AG04450 (cell line): Measurements from ENCODE around the gene VTN. TPM values are rescaled to one million over a fixed set of nuclear protein-coding genes. Genes with fewer than 3 reads are reported as not detected.

Source experiments
- CTCF ChIA-PET: fragments of 300-600, 350-600 bp; formaldehyde crosslinking; extraction: SDS; loops from one replicate; lab custom pipeline; 2022; ENCODE audit warnings: antibody characterized with exemption, inconsistent platforms; lab: Charles Lee
- POLR2A ChIA-PET: fragments of 350-600 bp; formaldehyde crosslinking; extraction: SDS; loops from one replicate; lab custom pipeline; 2021; ENCODE audit warnings: antibody characterized with exemption, inconsistent platforms; lab: Yijun Ruan, JAX
- DNase-seq: peaks from one replicate; pipeline ENCODE4 v3.0.0-alpha.2; 2011; ENCODE audit warnings: low read depth, low spot score
- H3K27ac ChIP-seq: one replicate; pipeline ENCODE4 v1.5.1; 2012; ENCODE audit warnings: low read depth, low read length, control low read depth
- H3K27me3 ChIP-seq: one replicate; pipeline ENCODE4 v1.6.0; 2012; ENCODE audit warnings: low read length; ENCODE audit not compliant: control insufficient read depth, insufficient read depth
- H3K4me3 ChIP-seq: 2 replicates; pipeline ENCODE4 v1.5.1; 2011; ENCODE audit warnings: mild to moderate bottlenecking, low read depth, low read length, control low read depth
- H3K9me3 ChIP-seq: 2 replicates; pipeline ENCODE4 v1.5.1; 2012; ENCODE audit warnings: low read length; ENCODE audit not compliant: control insufficient read depth, insufficient read depth
- CTCF ChIP-seq: IDR thresholded peaks from 2 replicates; pipeline ENCODE4 v1.5.1; 2011; ENCODE audit warnings: low read depth, low read length, control low read depth, inconsistent platforms
- polyA plus RNA-seq: library from polyadenylated mRNA; depleted of rRNA; stranded (reverse); fragments of >200 nt; gene quantifications from 2 replicates; pipeline ENCODE4 v1.2.3, GENCODE V29; 2011

The VTN gene
- polyA plus RNA-seq, 1 experiment = 0.53 TPM

- Histone ChIP-seq H3K9me3 (no peaks in the 10 kb centered on the region), H3K27me3 (no peaks in the 10 kb centered on the region), H3K27ac (no peak overlapping the region), H3K4me3 (no peak overlapping the region)
- no peak for DNase-seq
- CTCF ChIA-PET = interaction anchor here (0.9 to 1.0 kb wide), 2 partner anchors 157 to 433 kb away, joined by 3 to 6 read pairs; no protein-coding TSS in a partner anchor
- POLR2A ChIA-PET = no interaction called here
- no peak for TF ChIP-seq CTCF
These were observed 44.0 kb downstream of the VTN start for GRCh38 chr17:28326114-28326513.

- DNase-seq = no peak
- ChIA-PET CTCF (interaction anchor here (1.0 kb wide), 1 partner anchor 432 kb away, joined by 3 read pairs; no protein-coding TSS in a partner anchor), POLR2A (no interaction called here)
- Histone ChIP-seq H3K27me3 (no peaks in the 10 kb centered on the region), H3K27ac (no peak overlapping the region), H3K4me3 (no peak overlapping the region), H3K9me3 (no peaks in the 10 kb centered on the region)
- no peak for TF ChIP-seq CTCF
These were observed 44.9 kb downstream of the VTN start for GRCh38 chr17:28325211-28325610.

GRCh38 chr17:28324781-28325180 is 45.3 kb downstream of the VTN start:
- no peak overlapping the region for H3K4me3 ChIP-seq
- DNase-seq = no peak
- CTCF ChIA-PET = no interaction called here

GRCh38 chr17:28324267-28324745 is 45.8 kb downstream of the VTN start:
- CTCF ChIA-PET = interaction anchor here (1.1 kb wide), 1 partner anchor 519 kb away, joined by 3 read pairs; no protein-coding TSS in a partner anchor
- Histone ChIP-seq H3K27me3 (no peaks in the 10 kb centered on the region), H3K4me3 (no peak overlapping the region), H3K27ac (no peak overlapping the region), H3K9me3 (no peaks in the 10 kb centered on the region)
- no peak for DNase-seq
- no peak for TF ChIP-seq CTCF
- POLR2A ChIA-PET = no interaction called here

More at GRCh38 chr17:28324781-28325180, 45.3 kb downstream of the VTN start:
- POLR2A ChIA-PET = no interaction called here
- no peaks in the 10 kb centered on the region for H3K27me3 ChIP-seq
- no peak overlapping the region for H3K27ac ChIP-seq
- TF ChIP-seq CTCF = no peak
- H3K9me3 ChIP-seq = no peaks in the 10 kb centered on the region

GRCh38 chr17:28320215-28321061 is 49.7 kb downstream of the VTN start:
- no peaks in the 10 kb centered on the region for H3K27me3 ChIP-seq
- POLR2A ChIA-PET = no interaction called here
- no peaks in the 10 kb centered on the region for H3K9me3 ChIP-seq
- H3K4me3 ChIP-seq = peak overlapping the region; percentile 83
- DNase-seq = no peak
- CTCF ChIA-PET = interaction anchor here (1.0 to 1.4 kb wide), 2 partner anchors 10 to 69 kb away, joined by 3 read pairs; no protein-coding TSS in a partner anchor
- no peak for TF ChIP-seq CTCF
- no peak overlapping the region for H3K27ac ChIP-seq
